Endothelial cell of umbilical vein (primary cell): Measurements from ENCODE around the gene PHKG2. TPM values are rescaled to one million over a fixed set of nuclear protein-coding genes. Genes with fewer than 3 reads are reported as not detected.

Experiments used
- BruUV-seq: library from RNA; stranded (reverse); fragments of 400-500 nt; replicated peaks from 2 replicates; lab custom pipeline; 2021; lab: Mats Ljungman, UMichigan
- CTCF ChIA-PET: fragments of 300-600, 350-600 bp; sonication (Branson Sonifier 250); formaldehyde crosslinking; loops from one replicate; lab custom pipeline; 2021; ENCODE audit warnings: antibody characterized with exemption, inconsistent platforms; lab: Charles Lee
- POLR2A ChIA-PET: fragments of 300-600, 350-600 bp; sonication (Branson Sonifier 250); formaldehyde crosslinking; loops from one replicate; lab custom pipeline; 2021; ENCODE audit warnings: antibody characterized with exemption, inconsistent platforms; lab: Charles Lee
- DNase-seq: peaks from one replicate; pipeline ENCODE4 v3.0.0-alpha.2; 2011; ENCODE audit warnings: low read depth, low spot score
- FAIRE-seq: peaks from 2 replicates; lab custom pipeline; 2011; peaks lifted over from hg19 to GRCh38; lab: Jason Lieb, UNC
- H2AFZ ChIP-seq: 2 replicates; pipeline ENCODE4 v1.6.0; 2012; ENCODE audit warnings: low read depth, low read length, control low read depth, inconsistent platforms
- H3K27ac ChIP-seq: 2 replicates; pipeline ENCODE4 v1.5.1; 2011; ENCODE audit warnings: low read depth, mild to moderate bottlenecking, control low read depth, low read length, moderate library complexity; ENCODE audit not compliant: insufficient read depth
- H3K27me3 ChIP-seq, 2 experiments: 2 replicates each; pipeline versions ENCODE4 v1.6.0 to v1.6.1; 2011; ENCODE audit warnings: low read length in 2 of 2, mixed read lengths in 1 of 2; ENCODE audit not compliant: control insufficient read depth in 2 of 2, insufficient read depth in 2 of 2
- H3K36me3 ChIP-seq, 2 experiments: 2 replicates in 1 of 2; 3 replicates in 1 of 2; pipeline ENCODE4 v1.5.1; 2011; ENCODE audit warnings: low read length in 2 of 2, mild to moderate bottlenecking in 1 of 2, moderate library complexity in 1 of 2; ENCODE audit not compliant: control insufficient read depth in 2 of 2, insufficient read depth in 2 of 2; ENCODE audit errors: extremely low read depth in 1 of 2
- H3K4me1 ChIP-seq: 3 replicates; pipeline ENCODE4 v1.5.1; 2011; ENCODE audit warnings: mild to moderate bottlenecking, low read length; ENCODE audit not compliant: control insufficient read depth, insufficient read depth; ENCODE audit errors: extremely low read depth
- H3K4me2 ChIP-seq: 2 replicates; pipeline ENCODE4 v1.6.1; 2011; ENCODE audit warnings: low read length, control low read depth, mixed read lengths; ENCODE audit not compliant: insufficient read depth
- H3K4me3 ChIP-seq, 3 experiments: fragments of 200-600 bp in 1 of 3; sonication (generic), shearing (Covaris generic) in 1 of 3; replicated peaks in 1 of 3; 2 replicates each; pipeline ENCODE4 v1.5.1; 2011 to 2016; ENCODE audit warnings: control low read depth in 3 of 3, low read length in 3 of 3, mild to moderate bottlenecking in 2 of 3, inconsistent platforms in 1 of 3, low read depth in 1 of 3, moderate library complexity in 1 of 3; ENCODE audit not compliant: insufficient read depth in 1 of 3
- H3K79me2 ChIP-seq: 2 replicates; pipeline ENCODE4 v1.6.0; 2012; ENCODE audit warnings: low read length, inconsistent platforms; ENCODE audit not compliant: control insufficient read depth, insufficient read depth
- H3K9ac ChIP-seq: replicated peaks from 2 replicates; pipeline ENCODE3; 2011; ENCODE audit warnings: low read length, control low read depth; ENCODE audit not compliant: insufficient read depth; ENCODE audit errors: extremely low read depth
- H3K9me1 ChIP-seq: replicated peaks from 3 replicates; pipeline ENCODE4 v1.6.0; 2011; ENCODE audit warnings: mild to moderate bottlenecking, low read length; ENCODE audit not compliant: control insufficient read depth, insufficient read depth; ENCODE audit errors: extremely low read depth
- H3K9me3 ChIP-seq: replicated peaks from 2 replicates; pipeline ENCODE4 v1.5.1; 2012; ENCODE audit warnings: low read length, inconsistent platforms; ENCODE audit not compliant: control insufficient read depth, insufficient read depth
- H4K20me1 ChIP-seq: replicated peaks from 2 replicates; pipeline ENCODE3; 2011; ENCODE audit warnings: mild to moderate bottlenecking, low read length; ENCODE audit not compliant: control insufficient read depth, insufficient read depth; ENCODE audit errors: extremely low read depth
- EZH2 ChIP-seq: IDR thresholded peaks from 2 replicates; pipeline ENCODE4 v1.6.1; 2012; ENCODE audit warnings: borderline replicate concordance, low read depth, mild to moderate bottlenecking, moderate library complexity, low read length, inconsistent platforms; ENCODE audit not compliant: severe bottlenecking
- FOS ChIP-seq: IDR thresholded peaks from 2 replicates; pipeline ENCODE4 v1.6.1; 2011; ENCODE audit warnings: mild to moderate bottlenecking, low read length, moderate library complexity, borderline replicate concordance; ENCODE audit not compliant: insufficient read depth
- GATA2 ChIP-seq: IDR thresholded peaks from 2 replicates; pipeline ENCODE4 v1.7.0; 2011; ENCODE audit warnings: low read depth, mild to moderate bottlenecking, moderate library complexity, mixed read lengths, low read length; ENCODE audit not compliant: insufficient read length, insufficient read depth
- POLR2A ChIP-seq: IDR thresholded peaks from 2 replicates; pipeline ENCODE4 v1.6.1; 2012; ENCODE audit warnings: low read depth, mild to moderate bottlenecking, control low read depth, low read length
- POLR2AphosphoS5 ChIP-seq: IDR thresholded peaks from 2 replicates; pipeline ENCODE4 v1.6.1; 2012; ENCODE audit warnings: low read depth, mild to moderate bottlenecking, control low read depth, low read length, moderate library complexity; ENCODE audit not compliant: insufficient read depth
- dilution Hi-C: fragments of 300-500 bp; cut with MboI; formaldehyde crosslinking; loops from one replicate; pipeline ENCODE4 v1.15.0; 2019; ENCODE audit warnings: low sequenced_read_pairs; ENCODE audit not compliant: extremely low pct_ligation_motif_present
- intact Hi-C: fragments of 100-400 bp; cut with micrococcal nuclease; formaldehyde crosslinking; loops from one replicate; pipeline ENCODE4 v1.10.0; 2022
- polyA plus RNA-seq, 4 experiments: library from polyadenylated mRNA; depleted of rRNA in 3 of 4; stranded (reverse) in 3 of 4; unstranded in 1 of 4; fragments of >200 nt; gene quantifications; 2 replicates each; pipeline versions ENCODE4 v1.2.1 to v1.2.3, GENCODE V29; 2011 to 2012; ENCODE audit warnings: missing spikeins in 1 of 4
- total RNA-seq: library from RNA; stranded (reverse); gene quantifications from 2 replicates; pipeline ENCODE4 v1.2.3, GENCODE V29; 2021
- TF ChIP-seq, protein P1 (sequence below), 2 donors: IDR thresholded peaks; 1 replicate in 1 of 2; 2 replicates in 1 of 2; pipeline ENCODE4 v1.5.1; 2011; ENCODE audit warnings: low read length in 2 of 2, mild to moderate bottlenecking in 2 of 2, moderate library complexity in 2 of 2, control low read depth in 1 of 2, inconsistent platforms in 1 of 2, low read depth in 1 of 2; ENCODE audit not compliant: insufficient read depth in 1 of 2; ENCODE audit errors: extremely low read depth in 1 of 2
- TF ChIP-seq, protein P2 (sequence below): IDR thresholded peaks from 2 replicates; pipeline ENCODE4 v1.6.1; 2011; ENCODE audit not compliant: insufficient read depth, insufficient read length

Gene PHKG2
- total and polyA plus RNA-seq, 2 donors (not counting 3 experiments of a cell fraction or from before 2014, with no cell fraction given) = 33.0 to 48.8 TPM

DNA sequence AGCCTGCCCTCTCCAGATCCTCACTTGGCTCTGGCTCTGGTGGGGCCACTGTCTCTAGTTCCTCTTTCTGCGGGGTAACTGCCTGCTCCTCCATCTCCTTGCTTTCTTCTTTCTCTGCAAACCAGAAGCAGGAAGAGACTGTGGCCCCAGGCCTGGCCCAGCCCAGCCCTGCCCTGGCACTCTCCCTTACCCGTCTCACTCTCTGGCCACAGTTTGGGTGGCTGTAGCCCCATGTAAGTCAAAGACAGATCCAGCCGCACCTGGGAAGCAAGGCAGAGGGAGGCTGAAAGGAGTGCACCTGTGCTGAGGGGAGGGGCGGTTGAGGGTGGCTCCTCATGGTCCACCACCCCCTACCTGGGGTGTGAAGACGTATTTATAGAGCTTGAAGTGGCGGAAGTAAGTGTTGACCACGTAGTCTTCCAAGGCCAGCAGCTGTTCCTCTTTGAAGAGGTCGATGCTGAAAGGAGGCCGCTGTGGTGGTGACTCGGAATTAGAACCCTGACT lies 10.8 kb downstream of the PHKG2 start:
- ChIA-PET CTCF (interaction anchor here (1.3 kb wide), 1 partner anchor 12 kb away, joined by 4 read pairs; no protein-coding TSS in a partner anchor), POLR2A (interaction anchor here (0.5 kb wide), 1 partner anchor 714 kb away, joined by 3 read pairs; no protein-coding TSS in a partner anchor)
- no peak for DNase-seq
- TF ChIP-seq, protein P1, sequence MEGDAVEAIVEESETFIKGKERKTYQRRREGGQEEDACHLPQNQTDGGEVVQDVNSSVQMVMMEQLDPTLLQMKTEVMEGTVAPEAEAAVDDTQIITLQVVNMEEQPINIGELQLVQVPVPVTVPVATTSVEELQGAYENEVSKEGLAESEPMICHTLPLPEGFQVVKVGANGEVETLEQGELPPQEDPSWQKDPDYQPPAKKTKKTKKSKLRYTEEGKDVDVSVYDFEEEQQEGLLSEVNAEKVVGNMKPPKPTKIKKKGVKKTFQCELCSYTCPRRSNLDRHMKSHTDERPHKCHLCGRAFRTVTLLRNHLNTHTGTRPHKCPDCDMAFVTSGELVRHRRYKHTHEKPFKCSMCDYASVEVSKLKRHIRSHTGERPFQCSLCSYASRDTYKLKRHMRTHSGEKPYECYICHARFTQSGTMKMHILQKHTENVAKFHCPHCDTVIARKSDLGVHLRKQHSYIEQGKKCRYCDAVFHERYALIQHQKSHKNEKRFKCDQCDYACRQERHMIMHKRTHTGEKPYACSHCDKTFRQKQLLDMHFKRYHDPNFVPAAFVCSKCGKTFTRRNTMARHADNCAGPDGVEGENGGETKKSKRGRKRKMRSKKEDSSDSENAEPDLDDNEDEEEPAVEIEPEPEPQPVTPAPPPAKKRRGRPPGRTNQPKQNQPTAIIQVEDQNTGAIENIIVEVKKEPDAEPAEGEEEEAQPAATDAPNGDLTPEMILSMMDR (IDR thresholded peaks at IDR 0.05; ENCODE audit: extremely low read depth in 1 of 2, insufficient read depth in 1 of 2, low read depth in 1 of 2, low read length in 2 of 2) = no peak
- no peak for TF ChIP-seq EZH2
- no peak for TF ChIP-seq FOS
- TF ChIP-seq POLR2A = no peak
- TF ChIP-seq GATA2 = no peak
- TF ChIP-seq POLR2AphosphoS5 = no peak
- TF ChIP-seq, protein P2, sequence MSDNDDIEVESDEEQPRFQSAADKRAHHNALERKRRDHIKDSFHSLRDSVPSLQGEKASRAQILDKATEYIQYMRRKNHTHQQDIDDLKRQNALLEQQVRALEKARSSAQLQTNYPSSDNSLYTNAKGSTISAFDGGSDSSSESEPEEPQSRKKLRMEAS = no peak
- no TSS peak for BruUV-seq
- no peaks in the 10 kb centered on the region for H3K9me3 ChIP-seq
- no peaks in the 10 kb centered on the region for H3K27me3 ChIP-seq
- dilution Hi-C loops (no loop called here), intact Hi-C loops (no loop called here)
- H3K9me1 ChIP-seq = no peaks in the 10 kb centered on the region
- H3K4me2 ChIP-seq = no peak overlapping the region
- peaks cover 16% of the 10 kb centered on the region for H3K79me2 ChIP-seq
- no peak overlapping the region for H3K9ac ChIP-seq
- no peak overlapping the region for H2AFZ ChIP-seq
- FAIRE-seq = no peak
- no peak overlapping the region for H3K4me3 ChIP-seq
- H4K20me1 ChIP-seq = no peaks in the 10 kb centered on the region
- peaks cover 15% of the 10 kb centered on the region for H3K4me1 ChIP-seq
- peaks cover 0 to 14% of the 10 kb centered on the region in 2 experiments for H3K36me3 ChIP-seq
- H3K27ac ChIP-seq = no peak overlapping the region
